Ascending aorta (tissue), 2 donors: ENCODE results near the gene PEX7. TPM values are rescaled to one million over a fixed set of nuclear protein-coding genes. Genes with fewer than 3 reads are reported as not detected.

Source experiments
- DNase-seq, 2 donors: peaks; one replicate each; pipeline ENCODE4 v3.0.0-alpha.2; 2019; ENCODE audit warnings: low spot score in 2 of 2
- H3K27ac ChIP-seq, 2 donors: fragments of 200-600 bp; sonication (generic); one replicate each; pipeline ENCODE4 v1.5.1; 2016 to 2017; ENCODE audit warnings: mild to moderate bottlenecking in 1 of 2
- H3K27me3 ChIP-seq: fragments of 200-600 bp; sonication (generic); one replicate; pipeline ENCODE4 v1.5.1; 2017
- H3K36me3 ChIP-seq, 2 donors: fragments of 200-600 bp; sonication (generic); one replicate each; pipeline ENCODE4 v1.5.1; 2016
- H3K4me1 ChIP-seq, 2 donors: fragments of 200-600 bp; sonication (generic); one replicate each; pipeline ENCODE4 v1.5.1; 2016 to 2017; ENCODE audit warnings: mild to moderate bottlenecking in 1 of 2
- H3K4me3 ChIP-seq, 2 donors: fragments of 200-600 bp; sonication (generic); one replicate each; pipeline ENCODE4 v1.5.1; 2016 to 2017; ENCODE audit warnings: mild to moderate bottlenecking in 1 of 2
- H3K9me3 ChIP-seq, 2 donors: fragments of 200-600 bp; sonication (generic); one replicate each; pipeline ENCODE4 v1.5.1; 2016
- intact Hi-C: fragments of 100-400 bp; cut with DNase I; formaldehyde crosslinking; loops from one replicate; pipeline ENCODE4 v1.15.1; 2023
- total RNA-seq: library from RNA; depleted of rRNA; stranded (reverse); fragments of >200 nt; gene quantifications from one replicate; pipeline ENCODE4 v1.1.0, GENCODE V29; 2016
- TF ChIP-seq, protein P1 (sequence below), 3 experiments: fragments of 200-600 bp in 2 of 3; fragments of 450-650 bp in 1 of 3; sonication (generic) in 2 of 3; IDR thresholded peaks; one replicate each; pipeline ENCODE4 v1.5.1; 2016 to 2019; ENCODE audit warnings: antibody characterized with exemption in 3 of 3, mild to moderate bottlenecking in 1 of 3, moderate library complexity in 1 of 3

Gene PEX7
- total RNA-seq, 1 donor from 2014 or later = 10.5 TPM

DNA sequence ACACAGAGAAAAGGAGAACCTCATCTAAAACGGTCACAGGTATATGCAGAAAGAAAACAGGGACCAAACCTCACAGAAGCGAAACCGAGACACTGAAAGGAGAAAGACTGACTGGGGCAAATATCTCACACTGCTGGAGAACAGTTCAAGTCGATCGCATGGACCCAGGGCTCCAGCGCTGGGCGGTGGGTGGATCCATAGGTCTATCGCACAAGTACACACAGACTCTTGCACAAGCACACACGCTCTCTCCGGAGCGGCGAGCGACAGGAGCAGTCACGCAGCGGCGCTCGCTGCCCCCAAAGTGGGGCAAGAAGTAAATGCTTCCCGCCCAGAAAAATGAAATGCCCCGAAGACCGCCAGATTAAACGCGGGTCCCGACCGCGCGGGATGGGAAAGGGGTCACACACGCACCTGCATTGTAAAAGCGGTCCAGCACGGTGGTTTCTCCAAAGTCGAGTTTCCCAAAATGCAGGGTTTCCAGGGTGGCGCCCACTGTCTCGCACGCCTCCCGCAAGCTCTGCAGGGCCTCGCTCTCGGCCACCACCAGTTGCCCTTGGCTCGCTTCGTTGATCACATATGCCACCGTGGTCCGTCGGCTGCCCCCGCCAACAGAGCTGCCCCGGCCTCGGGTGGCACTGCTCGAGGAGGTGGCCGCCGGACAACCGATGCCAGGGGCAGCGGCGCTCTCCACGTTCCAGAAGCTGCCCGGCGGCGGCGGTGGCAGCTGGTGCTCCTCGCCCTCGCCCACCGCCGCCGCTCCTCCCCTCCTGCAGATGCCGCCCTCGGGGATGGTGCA, 30.9 kb upstream of the PEX7 start:
- peaks cover 6 to 26% of the 10 kb centered on the region in 2 donors for H3K4me1 ChIP-seq
- no peaks in the 10 kb centered on the region for H3K9me3 ChIP-seq
- intact Hi-C loops = loop anchor here (1.0 to 10.0 kb wide), 9 partner anchors 31 to 507 kb away; partner anchors contain the start of genes BCLAF1 and PEX7
- no peaks in the 10 kb centered on the region for H3K36me3 ChIP-seq
- H3K4me3 ChIP-seq = peak overlapping the region; percentile 74 to 81
- TF ChIP-seq, protein P1, sequence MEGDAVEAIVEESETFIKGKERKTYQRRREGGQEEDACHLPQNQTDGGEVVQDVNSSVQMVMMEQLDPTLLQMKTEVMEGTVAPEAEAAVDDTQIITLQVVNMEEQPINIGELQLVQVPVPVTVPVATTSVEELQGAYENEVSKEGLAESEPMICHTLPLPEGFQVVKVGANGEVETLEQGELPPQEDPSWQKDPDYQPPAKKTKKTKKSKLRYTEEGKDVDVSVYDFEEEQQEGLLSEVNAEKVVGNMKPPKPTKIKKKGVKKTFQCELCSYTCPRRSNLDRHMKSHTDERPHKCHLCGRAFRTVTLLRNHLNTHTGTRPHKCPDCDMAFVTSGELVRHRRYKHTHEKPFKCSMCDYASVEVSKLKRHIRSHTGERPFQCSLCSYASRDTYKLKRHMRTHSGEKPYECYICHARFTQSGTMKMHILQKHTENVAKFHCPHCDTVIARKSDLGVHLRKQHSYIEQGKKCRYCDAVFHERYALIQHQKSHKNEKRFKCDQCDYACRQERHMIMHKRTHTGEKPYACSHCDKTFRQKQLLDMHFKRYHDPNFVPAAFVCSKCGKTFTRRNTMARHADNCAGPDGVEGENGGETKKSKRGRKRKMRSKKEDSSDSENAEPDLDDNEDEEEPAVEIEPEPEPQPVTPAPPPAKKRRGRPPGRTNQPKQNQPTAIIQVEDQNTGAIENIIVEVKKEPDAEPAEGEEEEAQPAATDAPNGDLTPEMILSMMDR (IDR thresholded peaks at IDR 0.05) = peak in 1 of 3 experiments; percentile 4
- no peaks in the 10 kb centered on the region for H3K27me3 ChIP-seq
- H3K27ac ChIP-seq = peak overlapping the region; percentile 93 to 99
- peak; percentile 45 to 91 for DNase-seq

DNA sequence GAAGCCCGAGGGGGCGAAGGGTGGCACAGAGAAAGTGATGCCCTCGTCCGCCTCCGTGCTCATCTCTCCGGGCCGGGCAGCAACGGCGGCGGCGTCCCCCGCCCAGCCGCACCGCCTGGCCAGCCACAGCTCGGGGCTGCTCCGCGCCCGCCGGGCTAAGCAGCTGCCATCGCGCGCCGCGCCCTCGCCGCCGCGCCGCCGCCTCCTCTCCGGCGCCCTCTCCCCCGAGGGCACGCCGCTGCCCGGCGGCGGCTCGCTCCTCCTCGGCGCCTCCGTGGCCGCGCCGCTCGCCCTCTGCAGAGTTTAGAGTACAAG, 30.3 kb upstream of the PEX7 start:
- Histone ChIP-seq H3K4me3 (peak overlapping the region; percentile 74 to 81), H3K4me1 (peaks cover 6 to 22% of the 10 kb centered on the region in 2 donors), H3K27me3 (no peaks in the 10 kb centered on the region), H3K27ac (peak overlapping the region; percentile 93 to 99), H3K9me3 (no peaks in the 10 kb centered on the region), H3K36me3 (no peaks in the 10 kb centered on the region)
- DNase-seq = no peak
- intact Hi-C loops = loop anchor here (1.0 to 10.0 kb wide), 9 partner anchors 30 to 507 kb away; partner anchors contain the start of genes BCLAF1 and PEX7
- TF ChIP-seq, protein P1 (IDR thresholded peaks at IDR 0.05) = no peak

DNA sequence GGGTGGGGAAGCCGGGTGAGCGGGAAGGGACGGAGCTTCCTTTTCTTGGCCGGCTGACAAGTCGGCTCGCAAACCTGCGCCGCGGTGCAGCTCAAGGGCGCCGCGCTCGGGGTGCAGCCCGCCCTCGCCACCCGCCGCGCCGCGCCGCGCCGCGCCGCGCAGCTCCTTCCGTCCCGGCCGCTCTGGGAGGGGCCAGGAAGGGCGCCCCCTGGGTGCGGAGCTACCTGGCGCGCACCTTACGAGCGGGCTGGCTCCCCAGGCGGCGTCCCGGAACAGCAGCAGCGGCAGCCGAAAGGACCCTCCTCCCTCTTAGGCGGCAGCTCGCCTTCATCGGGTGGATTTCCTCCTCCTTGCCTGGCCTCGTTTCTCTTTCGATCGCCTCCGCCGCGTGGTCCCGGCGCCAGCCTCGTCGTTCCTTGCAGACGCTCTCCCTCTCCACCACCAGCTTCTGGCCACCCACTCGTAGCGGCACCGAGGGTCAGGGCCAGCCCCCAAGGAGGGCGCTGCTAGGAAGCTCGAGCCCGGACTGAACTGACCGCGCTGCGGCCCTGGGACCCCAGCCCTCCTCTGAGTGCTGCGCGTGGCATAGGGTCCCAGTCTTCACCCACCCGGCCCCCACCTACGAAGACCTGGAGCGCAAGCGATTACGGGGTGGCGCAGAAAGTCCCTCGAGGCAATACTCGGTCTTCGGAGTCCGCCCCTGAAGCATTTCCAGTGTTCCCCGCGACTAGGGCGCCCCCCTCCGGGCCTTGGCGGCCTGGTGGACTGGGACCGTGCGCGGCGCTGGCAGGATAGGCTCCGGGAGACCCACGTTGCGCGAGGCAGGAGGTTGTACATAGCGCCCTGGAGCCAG, 29.8 kb upstream of the PEX7 start, which contains the start of gene MAP3K5:
Gene MAP3K5 (minus strand): TSS at position 68 of the 853 bp plus-strand sequence. CDS start 320 bp downstream, outside the sequence.
- intact Hi-C loops = loop anchor here (1.0 to 10.0 kb wide), 9 partner anchors 30 to 508 kb away; partner anchors contain the start of genes BCLAF1 and PEX7

DNA sequence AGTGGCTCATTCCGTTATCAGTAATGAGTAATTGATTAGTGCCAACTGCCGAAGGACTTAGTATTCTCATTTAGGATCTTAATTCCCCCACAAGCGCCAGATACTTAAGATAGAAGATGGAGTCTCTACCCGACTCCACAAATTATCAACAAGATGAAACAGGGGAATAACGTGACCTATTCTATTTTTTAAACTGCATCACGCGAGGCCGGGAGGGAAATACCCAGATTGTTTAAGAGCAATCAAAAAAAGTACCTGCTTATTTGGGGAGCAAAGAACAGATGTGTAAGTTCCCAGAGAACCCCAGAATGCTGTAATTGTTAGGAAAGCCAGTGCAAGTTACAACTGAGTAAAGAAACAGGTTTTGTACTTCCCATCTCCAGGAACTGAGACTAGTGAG, 29.0 kb upstream of the PEX7 start:
- H3K4me1 ChIP-seq = peaks cover 3 to 13% of the 10 kb centered on the region in 2 donors
- H3K27ac ChIP-seq = peak overlapping the region; percentile 98 to 99
- DNase-seq = no peak
- H3K27me3 ChIP-seq = no peaks in the 10 kb centered on the region
- no peaks in the 10 kb centered on the region for H3K9me3 ChIP-seq
- intact Hi-C loops = loop anchor here (2.0 to 10.0 kb wide), 5 partner anchors 36 to 509 kb away; partner anchors contain the start of gene BCLAF1
- H3K36me3 ChIP-seq = no peaks in the 10 kb centered on the region
- H3K4me3 ChIP-seq = peak overlapping the region; percentile 74 to 81
- TF ChIP-seq, protein P1 (IDR thresholded peaks at IDR 0.05) = no peak

More for the DNA sequence above, 29.8 kb upstream of the PEX7 start, which contains the start of gene MAP3K5:
- peak within 1 kb of the TSS; percentile 98 to 99 for H3K27ac ChIP-seq
- no peaks in the 10 kb centered on the region for H3K27me3 ChIP-seq
- H3K36me3 ChIP-seq = no peaks in the 10 kb centered on the region
- TF ChIP-seq, protein P1 (IDR thresholded peaks at IDR 0.05) = peak; percentile 82 to 89 (median 85)
- DNase-seq = peak; percentile 77 to 98
- H3K4me3 ChIP-seq = peak within 1 kb of the TSS; percentile 74 to 81
- no peaks in the 10 kb centered on the region for H3K9me3 ChIP-seq
- H3K4me1 ChIP-seq = peaks cover 3 to 16% of the 10 kb centered on the region in 2 donors

DNA sequence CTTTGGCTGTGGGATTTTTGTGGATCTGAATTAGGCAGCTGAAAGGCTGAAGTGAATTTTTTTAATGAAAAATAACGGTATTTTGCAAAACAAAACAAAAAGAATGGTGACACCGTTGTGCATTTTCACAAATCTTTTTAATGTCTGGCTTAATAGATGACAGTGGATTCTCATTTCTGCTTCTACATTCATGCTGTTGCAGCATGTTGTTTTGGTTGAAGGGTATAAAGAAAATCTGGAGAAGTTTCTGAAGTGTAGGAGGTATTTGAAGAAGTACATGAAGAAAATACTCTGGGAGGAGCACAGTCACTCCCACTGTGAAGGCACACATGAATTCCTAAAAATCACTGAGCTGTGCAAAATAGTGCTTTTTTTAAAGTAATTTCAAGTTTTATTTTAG, 27.0 kb upstream of the PEX7 start:
- intact Hi-C loops = loop anchor here (10.0 kb wide), 1 partner anchor 511 kb away; the partner anchor contains the start of gene BCLAF1
- TF ChIP-seq, protein P1 (IDR thresholded peaks at IDR 0.05) = no peak
- no peaks in the 10 kb centered on the region for H3K9me3 ChIP-seq
- no peak overlapping the region for H3K27ac ChIP-seq
- no peaks in the 10 kb centered on the region for H3K36me3 ChIP-seq
- no peak for DNase-seq
- H3K4me1 ChIP-seq = peaks cover 0 to 6% of the 10 kb centered on the region in 2 donors
- H3K27me3 ChIP-seq = no peaks in the 10 kb centered on the region
- no peak overlapping the region for H3K4me3 ChIP-seq
